ENCODE data around the gene CPNE8.

DNA sequence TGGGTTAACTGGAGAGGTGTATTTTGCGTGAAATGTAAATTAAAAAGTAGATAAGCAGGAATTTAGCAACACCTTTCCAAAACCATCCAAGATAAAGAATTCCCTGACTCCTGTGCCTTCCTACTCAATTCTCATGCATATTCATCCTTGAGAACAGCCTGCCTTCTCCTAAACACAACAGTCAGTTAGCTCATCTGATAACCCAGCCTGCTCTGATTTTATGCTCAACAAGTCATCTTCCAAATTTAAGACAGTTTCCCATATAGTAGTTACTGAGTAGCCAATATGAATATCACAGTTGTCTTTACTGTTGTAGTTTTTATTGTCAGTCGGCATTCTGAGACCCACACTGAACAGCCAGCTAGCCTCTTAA lies 27.1 kb downstream of the CPNE8 start:
- no peak for TF ChIP-seq YY1 (IDR thresholded peaks at IDR 0.05; ENCODE audit: insufficient read depth, insufficient read length)
- TF ChIP-seq SUZ12 (IDR thresholded peaks at IDR 0.05; ENCODE audit: extremely low read depth, insufficient read depth, insufficient read length), result no peak
- no peak for TF ChIP-seq ZNF274 (IDR thresholded peaks at IDR 0.05; ENCODE audit: low read depth, low read length)
